Stimulated activated CD4-positive, alpha-beta T cell treated with anti-CD3 and anti-CD28 coated beads, Interleukin-4, amount 100 ng/mL, for 4 hours (primary cell): ENCODE measurements around the gene ZSWIM8.
"Not testable (repeated sequence)": the region's sequence is repeated elsewhere in the genome, so short reads cannot be mapped to it uniquely, and the experiment has no call there.

Source experiments
- DNase-seq, 2 experiments: peaks; one replicate each; pipeline ENCODE4 v3.0.0-alpha.2; 2020

Gene ZSWIM8

GRCh38 chr10:73774637-73775036 is 10.8 kb upstream of the ZSWIM8 start:
- no peak for DNase-seq

DNA sequence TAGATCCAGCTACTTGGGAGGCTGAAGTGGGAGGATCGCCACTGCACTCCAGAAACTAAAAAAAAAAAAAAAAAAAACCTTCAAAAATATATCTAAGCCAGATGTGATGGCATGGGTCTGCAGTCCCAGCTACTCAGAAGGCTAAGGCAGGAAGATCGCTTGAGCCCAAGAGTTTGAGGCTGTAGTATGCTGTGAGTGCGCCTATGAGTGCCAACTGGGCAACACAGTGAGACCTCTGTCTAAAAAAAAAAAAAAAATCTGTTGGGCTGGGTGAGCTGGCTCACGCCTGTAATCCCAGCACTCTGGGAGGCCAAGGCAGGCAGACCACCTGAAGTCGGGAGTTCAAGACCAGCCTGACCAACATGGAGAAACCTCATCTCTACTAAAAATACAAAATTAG is 6.4 kb upstream of the ZSWIM8 start:
- no peak for DNase-seq

DNA sequence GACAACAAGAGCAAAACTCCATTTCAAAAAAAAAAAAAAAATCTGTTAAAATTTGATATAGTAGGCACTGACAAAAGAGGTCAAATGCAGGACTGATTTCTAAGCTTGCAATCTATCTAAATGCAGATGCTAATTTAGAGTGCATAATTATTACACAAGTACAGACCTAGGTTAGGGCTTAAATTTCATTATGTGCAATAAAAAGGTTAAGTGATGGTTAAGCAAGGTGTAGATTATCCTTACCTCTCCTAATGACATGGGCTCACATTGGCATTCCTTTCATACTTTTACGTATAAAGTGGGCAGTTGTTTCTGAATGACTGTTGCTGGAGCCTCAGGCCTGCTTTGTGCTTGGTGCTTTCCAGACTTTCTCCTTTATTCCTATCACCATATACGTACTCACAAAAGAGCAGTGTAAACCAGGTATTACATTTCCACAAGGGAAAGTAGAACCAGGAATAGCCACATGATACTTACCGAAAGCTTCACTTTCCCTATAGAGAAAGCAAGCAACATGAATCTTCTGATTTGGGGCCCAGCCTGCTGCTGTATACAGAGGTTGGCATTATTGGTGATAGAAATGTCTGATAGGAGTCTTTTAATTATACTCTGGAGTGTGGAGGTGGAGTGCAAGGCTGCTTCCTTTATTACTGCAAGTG is 5.7 kb upstream of the ZSWIM8 start:
- no peak for DNase-seq

DNA sequence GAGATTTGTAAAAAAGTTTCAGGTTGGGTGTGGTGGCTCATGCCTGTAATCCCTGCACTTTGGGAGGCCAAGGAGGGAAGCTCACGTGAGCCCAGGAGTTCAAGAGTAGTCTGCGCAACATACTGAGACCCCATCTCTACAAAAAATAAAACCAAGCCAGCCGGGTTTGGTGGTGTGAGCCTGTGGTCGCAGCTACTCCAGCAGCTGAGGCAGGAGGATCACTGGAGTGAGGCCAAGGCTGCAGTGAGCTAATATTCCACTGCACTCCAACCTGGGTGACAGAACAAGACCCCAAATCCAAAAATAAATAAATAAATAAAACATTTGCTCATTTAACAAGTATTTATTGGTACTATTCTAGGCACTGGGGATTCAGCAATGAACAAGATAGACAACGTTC is 5.1 kb upstream of the ZSWIM8 start:
- no peak for DNase-seq

DNA sequence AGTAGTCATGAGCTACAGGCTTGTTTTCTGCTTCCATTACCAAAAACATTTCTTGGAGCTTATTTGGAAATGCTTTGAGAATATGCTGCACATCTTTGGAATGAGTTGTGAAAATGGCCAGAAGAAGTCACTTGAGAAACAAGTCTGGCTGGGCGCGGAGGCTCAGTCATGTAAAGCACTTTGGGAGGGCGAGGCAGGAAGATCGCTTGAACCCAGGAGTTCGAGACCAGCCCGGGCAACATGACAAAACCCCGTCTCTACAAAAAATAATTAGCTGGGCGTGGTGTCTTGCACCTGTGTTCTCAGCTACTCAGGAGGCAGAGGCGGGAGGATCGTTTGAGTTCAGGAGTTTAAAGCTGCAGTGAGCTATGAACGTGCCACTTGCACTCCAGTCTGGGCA is 4.4 kb upstream of the ZSWIM8 start:
- no peak for DNase-seq

GRCh38 chr10:73781548-73781878 is 3.9 kb upstream of the ZSWIM8 start:
- no peak for DNase-seq

GRCh38 chr10:73781879-73782748 is 3.3 kb upstream of the ZSWIM8 start, which contains the start of gene CHCHD1:
CHCHD1 (plus strand) TSS chr10:73782048; CDS start chr10:73782076, 28 bp downstream.
- DNase-seq = peak; percentile 87 to 90

DNA sequence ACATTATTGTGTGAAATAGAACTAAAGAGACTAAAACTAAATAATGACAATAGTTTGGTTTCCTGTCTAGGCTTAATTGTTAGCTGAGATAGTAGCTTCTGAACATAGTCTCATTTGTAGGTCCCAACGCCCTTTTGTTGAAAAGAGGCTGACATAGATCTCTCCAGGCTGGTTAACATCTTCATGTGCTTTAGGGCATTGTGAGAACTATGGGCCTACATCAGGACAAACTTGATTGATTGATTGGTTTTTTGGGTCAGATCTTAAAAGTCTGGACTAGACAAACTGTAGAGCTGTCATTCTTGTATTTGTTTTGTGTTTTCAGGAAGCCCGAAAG is 2.7 kb upstream of the ZSWIM8 start:
- DNase-seq = no peak

GRCh38 chr10:73785721-73786511 is 510 bp downstream of the ZSWIM8 start:
- peak; percentile 36 to 46 for DNase-seq

DNA sequence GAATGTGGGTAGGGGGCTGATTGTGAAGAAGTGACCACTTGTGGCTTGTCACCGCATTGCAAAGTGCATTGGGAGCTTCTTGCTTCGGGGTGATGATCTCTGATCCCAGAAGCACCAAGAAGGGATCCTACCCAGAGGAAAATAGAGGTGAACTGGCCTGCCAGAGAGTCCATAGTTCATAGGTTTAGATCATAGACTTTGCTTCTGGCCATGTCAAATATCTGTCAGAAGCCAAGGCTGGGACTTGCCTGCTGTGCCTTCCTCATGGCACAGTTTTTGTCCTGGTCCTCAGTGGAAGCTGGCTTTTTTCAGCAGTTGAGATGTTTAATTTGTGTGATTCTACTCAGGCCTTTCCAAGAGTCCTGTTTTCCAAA is 1.1 kb downstream of the ZSWIM8 start:
- no peak for DNase-seq

GRCh38 chr10:73787031-73787800 is 1.8 kb downstream of the ZSWIM8 start:
- DNase-seq = not testable (repeated sequence)

DNA sequence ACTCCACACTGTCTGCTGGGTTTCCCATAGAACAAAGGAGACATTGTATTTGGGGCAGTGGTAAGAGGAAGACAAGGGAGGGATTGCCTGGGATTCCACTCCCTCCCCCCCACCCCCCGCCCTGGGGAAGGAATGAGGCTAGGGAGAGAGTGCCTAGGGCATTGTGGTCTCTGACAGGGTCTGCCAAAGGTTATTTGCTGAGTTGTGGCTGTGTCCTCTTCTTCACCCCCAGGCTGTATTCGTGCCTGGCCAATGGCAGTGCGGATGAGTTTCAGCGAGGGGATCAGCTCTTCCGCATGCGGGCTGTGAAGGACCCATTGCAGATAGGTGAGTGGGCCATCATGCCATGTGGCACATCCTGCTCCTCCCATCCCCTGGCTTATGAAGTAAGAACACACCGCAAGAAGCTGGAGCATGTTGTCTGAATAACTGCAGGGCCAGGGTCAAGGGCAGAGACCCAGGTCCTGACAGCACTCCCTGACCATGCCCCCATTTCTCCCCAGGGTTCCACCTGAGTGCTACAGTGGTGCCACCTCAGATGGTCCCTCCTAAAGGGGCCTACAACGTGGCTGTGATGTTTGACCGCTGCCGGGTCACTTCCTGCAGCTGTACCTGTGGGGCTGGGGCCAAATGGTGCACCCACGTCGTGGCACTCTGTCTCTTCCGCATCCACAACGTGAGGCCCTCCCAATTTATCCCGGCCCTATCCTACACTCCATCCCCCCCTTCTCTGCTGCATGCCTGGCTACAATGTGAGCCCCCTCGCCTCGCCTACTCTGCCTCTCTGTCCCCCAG is 3.7 kb downstream of the ZSWIM8 start:
- no peak for DNase-seq

GRCh38 chr10:73789659-73790055 is 4.3 kb downstream of the ZSWIM8 start:
- no peak for DNase-seq

- DNase-seq = no peak
These were observed 5.7 kb downstream of the ZSWIM8 start for GRCh38 chr10:73790886-73791625.

- DNase-seq = no peak
These were observed 6.5 kb downstream of the ZSWIM8 start for GRCh38 chr10:73791871-73792400.

DNA sequence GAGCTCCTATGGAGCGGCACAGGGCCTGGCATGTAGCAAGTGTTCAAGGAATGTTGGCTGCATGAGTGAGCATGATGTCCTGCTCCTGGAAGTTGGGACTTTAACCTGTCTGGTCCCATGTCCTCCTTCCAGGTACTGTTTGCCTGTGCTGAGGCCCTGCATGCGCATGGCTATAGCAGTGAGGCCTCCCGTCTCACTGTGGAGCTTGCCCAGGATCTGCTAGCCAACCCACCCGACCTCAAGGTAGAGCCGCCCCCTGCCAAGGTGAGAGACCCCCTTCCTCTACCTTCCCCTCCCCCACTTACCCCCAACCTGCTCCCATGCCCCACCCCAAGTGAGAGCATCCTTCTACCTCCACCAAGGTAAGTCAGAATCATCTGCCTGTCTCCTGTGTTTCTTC is 8.1 kb downstream of the ZSWIM8 start:
- no peak for DNase-seq

- DNase-seq = not testable (repeated sequence)
These were observed 10.1 kb downstream of the ZSWIM8 start for GRCh38 chr10:73795491-73795890.

GRCh38 chr10:73796035-73796434 is 10.6 kb downstream of the ZSWIM8 start:
- not testable (repeated sequence) for DNase-seq

DNA sequence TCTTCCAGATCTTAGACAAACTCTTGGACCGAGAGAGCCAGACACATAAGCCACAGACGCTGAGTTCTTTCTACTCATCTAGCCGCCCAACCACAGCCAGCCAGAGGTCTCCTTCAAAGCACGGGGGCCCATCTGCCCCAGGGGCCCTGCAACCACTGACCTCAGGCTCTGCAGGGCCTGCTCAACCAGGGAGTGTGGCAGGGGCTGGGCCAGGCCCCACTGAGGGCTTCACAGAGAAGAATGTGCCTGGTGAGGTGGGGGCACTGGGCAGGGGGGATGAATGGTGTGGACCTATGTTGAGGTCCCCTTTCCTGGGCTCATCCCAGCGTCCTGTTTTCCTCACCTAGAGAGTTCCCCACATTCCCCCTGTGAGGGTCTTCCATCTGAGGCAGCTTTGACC is 11.4 kb downstream of the ZSWIM8 start:
- no peak for DNase-seq

GRCh38 chr10:73797324-73798025 is 12.1 kb downstream of the ZSWIM8 start:
- no peak for DNase-seq
